H9 (cell line): ENCODE measurements around the gene JAKMIP1. TPM values are rescaled to one million over a fixed set of nuclear protein-coding genes. Genes with fewer than 3 reads are reported as not detected.

Source experiments
- DNase-seq: peaks from one replicate; pipeline ENCODE4 v3.0.0-alpha.2; 2017
- H2AFZ ChIP-seq: one replicate; pipeline ENCODE4 v1.6.1; 2013; ENCODE audit warnings: mild to moderate bottlenecking, low read length, control low read depth, moderate library complexity
- H2AK5ac ChIP-seq: 2 replicates; pipeline ENCODE4 v1.6.1; 2013; ENCODE audit warnings: low read length, control low read depth, mixed read lengths; ENCODE audit not compliant: insufficient read length
- H2BK120ac ChIP-seq: one replicate; pipeline ENCODE4 v1.6.1; 2013; ENCODE audit warnings: low read depth, mild to moderate bottlenecking, low read length, control low read depth, inconsistent platforms; ENCODE audit not compliant: poor library complexity, severe bottlenecking
- H2BK12ac ChIP-seq: 2 replicates; pipeline ENCODE4 v1.6.1; 2013; ENCODE audit warnings: low read length, control low read depth, mixed read lengths, low read depth; ENCODE audit not compliant: insufficient read length
- H2BK15ac ChIP-seq: 2 replicates; pipeline ENCODE4 v1.6.1; 2013; ENCODE audit warnings: low read depth, low read length, control low read depth
- H2BK20ac ChIP-seq: one replicate; pipeline ENCODE4 v1.6.1; 2013; ENCODE audit warnings: low read depth, mild to moderate bottlenecking, low read length, control low read depth, inconsistent platforms; ENCODE audit not compliant: poor library complexity, severe bottlenecking
- H2BK5ac ChIP-seq: 2 replicates; pipeline ENCODE4 v1.6.1; 2013; ENCODE audit warnings: low read length, control low read depth, mixed read lengths; ENCODE audit not compliant: insufficient read length
- H3K14ac ChIP-seq: 2 replicates; pipeline ENCODE4 v1.6.1; 2013; ENCODE audit warnings: low read length, control low read depth; ENCODE audit not compliant: insufficient read depth
- H3K18ac ChIP-seq: 2 replicates; pipeline ENCODE4 v1.6.1; 2013; ENCODE audit warnings: low read depth, mild to moderate bottlenecking, mixed read lengths, low read length, control low read depth; ENCODE audit not compliant: insufficient read length
- H3K23ac ChIP-seq: 2 replicates; pipeline ENCODE4 v1.6.1; 2013; ENCODE audit warnings: low read length, control low read depth, mixed read lengths, low read depth; ENCODE audit not compliant: insufficient read length
- H3K23me2 ChIP-seq: 2 replicates; pipeline ENCODE4 v1.6.1; 2013; ENCODE audit warnings: low read depth, mild to moderate bottlenecking, mixed read lengths, low read length, control low read depth; ENCODE audit not compliant: insufficient read length, poor library complexity, severe bottlenecking
- H3K27ac ChIP-seq: 2 replicates; pipeline ENCODE4 v1.5.1; 2013; ENCODE audit warnings: low read length, control low read depth, mixed read lengths, low read depth; ENCODE audit not compliant: insufficient read length
- H3K27me3 ChIP-seq: 2 replicates; pipeline ENCODE4 v1.6.1; 2013; ENCODE audit warnings: low read length, control low read depth, inconsistent platforms; ENCODE audit not compliant: insufficient read depth
- H3K4ac ChIP-seq: 2 replicates; pipeline ENCODE4 v1.6.1; 2013; ENCODE audit warnings: low read depth, mild to moderate bottlenecking, control low read depth, inconsistent platforms, low read length, moderate library complexity
- H3K4me1 ChIP-seq: 2 replicates; pipeline ENCODE4 v1.6.1; 2013; ENCODE audit warnings: low read length, control low read depth, inconsistent platforms; ENCODE audit not compliant: insufficient read depth
- H3K4me2 ChIP-seq: 2 replicates; pipeline ENCODE4 v1.6.1; 2013; ENCODE audit warnings: low read length, control low read depth, mixed read lengths; ENCODE audit not compliant: insufficient read length, insufficient read depth
- H3K56ac ChIP-seq: 2 replicates; pipeline ENCODE4 v1.6.1; 2013; ENCODE audit warnings: low read depth, mild to moderate bottlenecking, mixed read lengths, low read length, control low read depth; ENCODE audit not compliant: insufficient read length
- H3K79me1 ChIP-seq: 2 replicates; pipeline ENCODE4 v1.6.1; 2013; ENCODE audit warnings: low read depth, mild to moderate bottlenecking, moderate library complexity, low read length, control low read depth, inconsistent platforms; ENCODE audit not compliant: insufficient read depth, poor library complexity, severe bottlenecking
- H3K79me2 ChIP-seq: 2 replicates; pipeline ENCODE4 v1.6.1; 2013; ENCODE audit warnings: low read length, control low read depth, inconsistent platforms; ENCODE audit not compliant: insufficient read depth
- H3K9ac ChIP-seq: 2 replicates; pipeline ENCODE4 v1.6.1; 2013; ENCODE audit warnings: low read length, control low read depth, mixed read lengths; ENCODE audit not compliant: insufficient read length; ENCODE audit errors: extremely low read depth
- H3K9me3 ChIP-seq: one replicate; pipeline ENCODE4 v1.6.1; 2013; ENCODE audit warnings: low read depth, low read length, inconsistent platforms; ENCODE audit not compliant: control insufficient read depth
- H3T11ph ChIP-seq: one replicate; pipeline ENCODE4 v1.6.1; 2013; ENCODE audit warnings: mild to moderate bottlenecking, low read length, control low read depth, inconsistent platforms
- H4K20me1 ChIP-seq: one replicate; pipeline ENCODE4 v1.6.1; 2013; ENCODE audit not compliant: control insufficient read depth, insufficient read length, insufficient read depth
- H4K5ac ChIP-seq: 2 replicates; pipeline ENCODE4 v1.6.1; 2013; ENCODE audit warnings: low read depth, mild to moderate bottlenecking, mixed read lengths, low read length, control low read depth; ENCODE audit not compliant: insufficient read length
- H4K8ac ChIP-seq: replicated peaks from 2 replicates; pipeline ENCODE4 v1.6.1; 2013; ENCODE audit warnings: low read length, control low read depth, mixed read lengths, low read depth; ENCODE audit not compliant: insufficient read length
- H4K91ac ChIP-seq: 2 replicates; pipeline ENCODE4 v1.6.1; 2013; ENCODE audit warnings: low read depth, mild to moderate bottlenecking, moderate library complexity, mixed read lengths, low read length, control low read depth; ENCODE audit not compliant: insufficient read length
- H3K27ac Mint-ChIP-seq, 3 experiments: 2 replicates in 2 of 3; 3 replicates in 1 of 3; pipeline ENCODE4 v1.8.0; 2020 to 2021; ENCODE audit warnings: mixed read lengths in 3 of 3, mild to moderate bottlenecking in 1 of 3, moderate library complexity in 1 of 3
- H3K27me3 Mint-ChIP-seq: 2 replicates; pipeline ENCODE4 v1.8.0; 2021; ENCODE audit warnings: low read depth, mild to moderate bottlenecking, moderate library complexity, mixed read lengths
- H3K36me3 Mint-ChIP-seq, 3 experiments: 2 replicates in 2 of 3; 3 replicates in 1 of 3; pipeline ENCODE4 v1.8.0; 2020 to 2021; ENCODE audit warnings: low read depth in 3 of 3, mixed read lengths in 3 of 3; ENCODE audit not compliant: insufficient read depth in 1 of 3
- H3K4me1 Mint-ChIP-seq, 2 experiments: 2 replicates each; pipeline ENCODE4 v1.8.0; 2020; ENCODE audit warnings: mixed read lengths in 2 of 2
- H3K4me3 Mint-ChIP-seq, 2 experiments: 2 replicates in 1 of 2; 3 replicates in 1 of 2; pipeline ENCODE4 v1.8.0; 2020 to 2021; ENCODE audit warnings: mild to moderate bottlenecking in 2 of 2, mixed read lengths in 2 of 2, moderate library complexity in 1 of 2
- H3K9me3 Mint-ChIP-seq, 2 experiments: 2 replicates in 1 of 2; 3 replicates in 1 of 2; pipeline ENCODE4 v1.8.0; 2020; ENCODE audit warnings: mild to moderate bottlenecking in 2 of 2, mixed read lengths in 2 of 2, moderate library complexity in 1 of 2
- CTCF ChIP-seq: fragments of 200-600 bp; sonication (generic); conservative IDR thresholded peaks from 3 replicates; pipeline ENCODE4 v1.8.0; 2021; ENCODE audit warnings: antibody characterized with exemption, mild to moderate bottlenecking
- WGBS: extraction: QIAGEN DNeasy Blood & Tissue Kit; methylation state at CpG from one replicate; pipeline ENCODE4 v1.1.7; 2013; ENCODE audit warnings: missing lambda C conversion rate, low lambda C conversion rate, mixed read lengths; ENCODE audit not compliant: insufficient read length; ENCODE audit errors: extremely low coverage; 5-methylcytosine and 5-hydroxymethylcytosine counted together
- total RNA-seq: library from RNA; stranded (reverse); gene quantifications from 2 replicates; pipeline ENCODE4 v1.2.1, GENCODE V29; 2021

Gene JAKMIP1
- total RNA-seq, 1 experiment from 2014 or later = 1.5 TPM

GRCh38 chr4:6196324-6196723 lies 4.0 kb downstream of the JAKMIP1 start:
- Histone ChIP-seq H2AK5ac (no peak overlapping the region), H2BK5ac (no peak overlapping the region), H4K20me1 (no peaks in the 10 kb centered on the region), H3K79me2 (no peaks in the 10 kb centered on the region), H3K27me3 (no peaks in the 10 kb centered on the region; the same call in 1 of the 2 replicates), H3K4ac (no peak overlapping the region), H2BK15ac (no peak overlapping the region), H3K79me1 (no peaks in the 10 kb centered on the region), H3K14ac (no peak overlapping the region), H4K91ac (no peak overlapping the region), H3K4me2 (no peak overlapping the region), H2AFZ (no peak overlapping the region), H3K4me1 (peaks cover 8% of the 10 kb centered on the region; the same call in 1 of the 2 replicates), H3T11ph (no peak overlapping the region), H4K5ac (no peak overlapping the region), H2BK120ac (no peak overlapping the region), H3K56ac (no peak overlapping the region), H3K18ac (no peak overlapping the region), H2BK20ac (no peak overlapping the region), H3K23me2 (peaks cover 7% of the 10 kb centered on the region), H2BK12ac (no peak overlapping the region), H3K27ac (no peak overlapping the region), H3K9ac (no peak overlapping the region), H3K9me3 (no peaks in the 10 kb centered on the region), H3K23ac (no peak overlapping the region), H4K8ac (no peak overlapping the region)
- peak overlapping the region in 1 of 2 experiments; percentile 48; a peak in 2 of 5 replicates for H3K4me3 Mint-ChIP-seq
- peaks cover 0 to 4% (median 0%) of the 10 kb centered on the region in 3 experiments; a peak in 4 of 7 replicates for H3K36me3 Mint-ChIP-seq
- peaks cover 4% of the 10 kb centered on the region in 2 experiments; a peak in 3 of 5 replicates for H3K9me3 Mint-ChIP-seq
- TF ChIP-seq CTCF = no peak
- peaks cover 42 to 47% of the 10 kb centered on the region in 2 experiments for H3K4me1 Mint-ChIP-seq
- no peak overlapping the region for H3K27ac Mint-ChIP-seq
- DNase-seq = no peak
- H3K27me3 Mint-ChIP-seq = peaks cover 34% of the 10 kb centered on the region
- WGBS = no CpG with 5 or more reads among the region's 8 CpGs
